Caki2 (cell line): ENCODE data around the gene WDFY3. TPM values are rescaled to one million over a fixed set of nuclear protein-coding genes. Genes with fewer than 3 reads are reported as not detected.

ENCODE experiments used
- DNase-seq: peaks from one replicate; pipeline ENCODE4 v3.0.0-alpha.2; 2015; ENCODE audit warnings: low read depth
- in situ Hi-C: cut with HindIII; loops from 2 replicates; pipeline ENCODE4 v1.10.0; 2016; ENCODE audit warnings: low sequenced_read_pairs, low pct_unique_long_range_greater_than_20kb, mixed read lengths
- total RNA-seq: library from RNA; depleted of rRNA; stranded (reverse); fragments of >200 nt; shearing (Covaris generic); gene quantifications from 2 replicates; pipeline ENCODE4 v1.2.3, GENCODE V29; 2014; ENCODE audit warnings: low replicate concordance

Gene WDFY3
- total RNA-seq, 1 experiment from 2014 or later, result 30.3 TPM

GRCh38 chr4:84623661-84624060 lies 342.8 kb downstream of the WDFY3 start:
- DNase-seq, result no peak
- in situ Hi-C loops, result no loop called here

GRCh38 chr4:84622959-84623358 lies 343.5 kb downstream of the WDFY3 start:
- DNase-seq, result no peak
- in situ Hi-C loops, result no loop called here
